Measurements from ENCODE around the gene SIRT5. TPM values are rescaled to one million over a fixed set of nuclear protein-coding genes. Genes with fewer than 3 reads are reported as not detected.

The SIRT5 gene
- total and polyA plus RNA-seq, 2 experiments from 2014 or later, result 9.8 to 13.1 TPM

- TF ChIP-seq ZNF462 (CRISPR knock-in tag; IDR thresholded peaks at IDR 0.05) (peak; percentile 71; the same call in 1 of the 2 replicates), STAT1 (IDR thresholded peaks at IDR 0.05; ENCODE audit: unreplicated experiment) (no peak), POLR2AphosphoS5 (IDR thresholded peaks at IDR 0.05; ENCODE audit: low read depth) (no peak), CREB1 (CRISPR knock-in tag; IDR thresholded peaks at IDR 0.05; ENCODE audit: low read depth) (0 out of 2 replicates have a peak, but pooled peaks have one; percentile 34)
- Histone ChIP-seq H4K20me1 (replicated peaks; ENCODE audit: insufficient read depth) (no peaks in the 10 kb centered on the region), H3K4me3 (0 out of 2 replicates have a peak overlapping the region, but pooled peaks have one; percentile 18), H3K79me2 (replicated peaks; ENCODE audit: insufficient read depth) (no peaks in the 10 kb centered on the region), H2AFZ (peak overlapping the region; percentile 84), H3K27ac (ENCODE audit: low read depth) (0 out of 2 replicates have a peak overlapping the region, but pooled peaks have one; percentile 28), H3K27me3 (ENCODE audit: insufficient read depth) (no peaks in the 10 kb centered on the region), H3K4me2 (peak overlapping the region; percentile 64), H3K4me1 (ENCODE audit: insufficient read depth) (peaks cover 24% of the 10 kb centered on the region), H3K9me2 (ENCODE audit: insufficient read depth) (no peaks in the 10 kb centered on the region), H3K36me3 (ENCODE audit: insufficient read depth) (no peaks in the 10 kb centered on the region), H3F3A (replicated peaks; ENCODE audit: low read depth) (no peaks in the 10 kb centered on the region)
- H3K27ac Mint-ChIP-seq, result peak overlapping the region; percentile 38; the same call in 1 of the 2 replicates
- no peaks in the 10 kb centered on the region for H3K36me3 Mint-ChIP-seq (ENCODE audit: low read depth)
- peaks cover 26% of the 10 kb centered on the region for H3K4me1 Mint-ChIP-seq
- peak overlapping the region; percentile 39 for H3K4me3 Mint-ChIP-seq
- H3K9me3 Mint-ChIP-seq, result no peaks in the 10 kb centered on the region
- peak; percentile 100 for ATAC-seq
- peaks cover 2% of the 10 kb centered on the region for H3K27me3 Mint-ChIP-seq (ENCODE audit: insufficient read depth, low read depth, poor library complexity)
- peak; percentile 79 for DNase-seq (ENCODE audit: low spot score)
Observed at GRCh38 chr6:13554929-13555333, 19.5 kb upstream of the SIRT5 start.

GRCh38 chr6:13557841-13558240, 16.6 kb upstream of the SIRT5 start:
- no peak overlapping the region for H3K27ac Mint-ChIP-seq
- Histone ChIP-seq H3F3A (replicated peaks; ENCODE audit: low read depth) (no peaks in the 10 kb centered on the region), H3K9me2 (ENCODE audit: insufficient read depth) (no peaks in the 10 kb centered on the region), H3K27ac (ENCODE audit: low read depth) (no peak overlapping the region), H3K4me3 (no peak overlapping the region), H3K4me2 (no peak overlapping the region), H3K4me1 (ENCODE audit: insufficient read depth) (peaks cover 27% of the 10 kb centered on the region), H3K36me3 (ENCODE audit: insufficient read depth) (no peaks in the 10 kb centered on the region), H3K27me3 (ENCODE audit: insufficient read depth) (no peaks in the 10 kb centered on the region), H4K20me1 (replicated peaks; ENCODE audit: insufficient read depth) (no peaks in the 10 kb centered on the region), H2AFZ (no peak overlapping the region), H3K79me2 (replicated peaks; ENCODE audit: insufficient read depth) (no peaks in the 10 kb centered on the region)
- no peaks in the 10 kb centered on the region for H3K9me3 Mint-ChIP-seq
- H3K4me3 Mint-ChIP-seq, result no peak overlapping the region
- no peaks in the 10 kb centered on the region; the same call in 2 of the 3 replicates for H3K36me3 Mint-ChIP-seq (ENCODE audit: low read depth)
- ATAC-seq, result no peak
- no peak for DNase-seq (ENCODE audit: low spot score)
- peaks cover 2% of the 10 kb centered on the region for H3K27me3 Mint-ChIP-seq (ENCODE audit: insufficient read depth, low read depth, poor library complexity)
- peaks cover 40% of the 10 kb centered on the region for H3K4me1 Mint-ChIP-seq
- TF ChIP-seq ETS1 (IDR thresholded peaks at IDR 0.05) (no peak), ZNF462 (CRISPR knock-in tag; IDR thresholded peaks at IDR 0.05) (no peak)

Measured in GM23338 (cell line).